ENCODE data around the gene RFNG. TPM values are rescaled to one million over a fixed set of nuclear protein-coding genes. Genes with fewer than 3 reads are reported as not detected.

RFNG gene
- polyA plus RNA-seq, 1 experiment = 11.8 TPM

- DNase-seq (ENCODE audit: low read depth, low spot score) = no peak
- H3K27ac ChIP-seq (ENCODE audit: low read depth, low read length) = no peak overlapping the region
- no peak overlapping the region for H3K4me3 ChIP-seq (ENCODE audit: low read depth, low read length)
- no peak for TF ChIP-seq CTCF (IDR thresholded peaks at IDR 0.05; ENCODE audit: low read depth, low read length)
- ChIA-PET POLR2A (interaction anchor here (1.0 kb wide), 1 partner anchor 9 kb away, joined by 4 read pairs; the partner anchor contains the start of gene FASN), CTCF (no interaction called here)
- no peaks in the 10 kb centered on the region; the same call in 1 of the 2 replicates for H3K9me3 ChIP-seq (ENCODE audit: control insufficient read depth, insufficient read depth, low read length)
- H3K27me3 ChIP-seq (ENCODE audit: control insufficient read depth, insufficient read depth, low read length) = no peaks in the 10 kb centered on the region
Measured at GRCh38 chr17:82088838-82089722, 37.5 kb upstream of the RFNG start.

GRCh38 chr17:82087961-82088837, 36.6 kb upstream of the RFNG start:
- Histone ChIP-seq H3K27ac (ENCODE audit: low read depth, low read length) (no peak overlapping the region), H3K4me3 (ENCODE audit: low read depth, low read length) (no peak overlapping the region), H3K27me3 (ENCODE audit: control insufficient read depth, insufficient read depth, low read length) (no peaks in the 10 kb centered on the region), H3K9me3 (ENCODE audit: control insufficient read depth, insufficient read depth, low read length) (no peaks in the 10 kb centered on the region; the same call in 1 of the 2 replicates)
- DNase-seq (ENCODE audit: low read depth, low spot score) = no peak
- POLR2A ChIA-PET = interaction anchor here (1.0 kb wide), 1 partner anchor 10 kb away, joined by 4 read pairs; the partner anchor contains the start of gene FASN
- no peak for TF ChIP-seq CTCF (IDR thresholded peaks at IDR 0.05; ENCODE audit: low read depth, low read length)
- CTCF ChIA-PET = no interaction called here

- no peak overlapping the region for H3K27ac ChIP-seq (ENCODE audit: low read depth, low read length)
- H3K9me3 ChIP-seq (ENCODE audit: control insufficient read depth, insufficient read depth, low read length) = no peaks in the 10 kb centered on the region; the same call in 1 of the 2 replicates
- POLR2A ChIA-PET = no interaction called here
- CTCF ChIA-PET = no interaction called here
- H3K27me3 ChIP-seq (ENCODE audit: control insufficient read depth, insufficient read depth, low read length) = no peaks in the 10 kb centered on the region
- no peak for TF ChIP-seq CTCF (IDR thresholded peaks at IDR 0.05; ENCODE audit: low read depth, low read length)
- no peak for DNase-seq (ENCODE audit: low read depth, low spot score)
- no peak overlapping the region for H3K4me3 ChIP-seq (ENCODE audit: low read depth, low read length)
Measured at GRCh38 chr17:82086941-82087906, 35.6 kb upstream of the RFNG start.

GRCh38 chr17:82085931-82086764, 34.5 kb upstream of the RFNG start:
- DNase-seq (ENCODE audit: low read depth, low spot score) = no peak
- ChIA-PET POLR2A (no interaction called here), CTCF (no interaction called here)
- TF ChIP-seq CTCF (IDR thresholded peaks at IDR 0.05; ENCODE audit: low read depth, low read length) = no peak
- no peak overlapping the region for H3K27ac ChIP-seq (ENCODE audit: low read depth, low read length)
- H3K9me3 ChIP-seq (ENCODE audit: control insufficient read depth, insufficient read depth, low read length) = no peaks in the 10 kb centered on the region; the same call in 1 of the 2 replicates
- H3K27me3 ChIP-seq (ENCODE audit: control insufficient read depth, insufficient read depth, low read length) = no peaks in the 10 kb centered on the region
- no peak overlapping the region for H3K4me3 ChIP-seq (ENCODE audit: low read depth, low read length)
